Keratinocyte (primary cell): ENCODE data around the gene RASD2.

ENCODE experiments used
- CTCF ChIP-seq, 3 experiments: IDR thresholded peaks in 1 of 3; conservative IDR thresholded peaks in 1 of 3; optimal IDR thresholded peaks in 1 of 3; 2 replicates in 2 of 3; 3 replicates in 1 of 3; pipeline versions ENCODE3 to v1.5.1; 2011; ENCODE audit warnings: low read length in 3 of 3, mild to moderate bottlenecking in 3 of 3, moderate library complexity in 2 of 3, control low read depth in 1 of 3, inconsistent platforms in 1 of 3; ENCODE audit not compliant: insufficient read depth in 2 of 3; ENCODE audit errors: extremely low read depth in 1 of 3
- EZH2 ChIP-seq: IDR thresholded peaks from one replicate; pipeline ENCODE4 v1.6.1; 2012; ENCODE audit warnings: inconsistent platforms, mild to moderate bottlenecking, low read length, moderate library complexity

- TF ChIP-seq CTCF (optimal IDR thresholded peaks at IDR 0.05 in 1 of 3, IDR thresholded peaks at IDR 0.05 in 1 of 3, conservative IDR thresholded peaks at IDR 0.05 in 1 of 3; ENCODE audit: extremely low read depth in 1 of 3, insufficient read depth in 2 of 3, low read length in 3 of 3) = no peak
- no peak for TF ChIP-seq EZH2
These were observed 39.9 kb downstream of the RASD2 start for GRCh38 chr22:35580351-35581022.
